NOMO-1 (cell line): Measurements from ENCODE around the gene ZC3H4.
A peak's percentile ranks its signal among the peaks of the same experiment; 100 is the strongest.
"Not testable (repeated sequence)": the region's sequence is repeated elsewhere in the genome, so short reads cannot be mapped to it uniquely, and the experiment has no call there.

ENCODE experiments used
- DNase-seq, 2 experiments: peaks; one replicate each; lab custom pipeline; 2025; ENCODE audit not compliant: unreplicated experiment in 2 of 2; lab: John Stamatoyannopoulos, UW

The ZC3H4 gene

DNA sequence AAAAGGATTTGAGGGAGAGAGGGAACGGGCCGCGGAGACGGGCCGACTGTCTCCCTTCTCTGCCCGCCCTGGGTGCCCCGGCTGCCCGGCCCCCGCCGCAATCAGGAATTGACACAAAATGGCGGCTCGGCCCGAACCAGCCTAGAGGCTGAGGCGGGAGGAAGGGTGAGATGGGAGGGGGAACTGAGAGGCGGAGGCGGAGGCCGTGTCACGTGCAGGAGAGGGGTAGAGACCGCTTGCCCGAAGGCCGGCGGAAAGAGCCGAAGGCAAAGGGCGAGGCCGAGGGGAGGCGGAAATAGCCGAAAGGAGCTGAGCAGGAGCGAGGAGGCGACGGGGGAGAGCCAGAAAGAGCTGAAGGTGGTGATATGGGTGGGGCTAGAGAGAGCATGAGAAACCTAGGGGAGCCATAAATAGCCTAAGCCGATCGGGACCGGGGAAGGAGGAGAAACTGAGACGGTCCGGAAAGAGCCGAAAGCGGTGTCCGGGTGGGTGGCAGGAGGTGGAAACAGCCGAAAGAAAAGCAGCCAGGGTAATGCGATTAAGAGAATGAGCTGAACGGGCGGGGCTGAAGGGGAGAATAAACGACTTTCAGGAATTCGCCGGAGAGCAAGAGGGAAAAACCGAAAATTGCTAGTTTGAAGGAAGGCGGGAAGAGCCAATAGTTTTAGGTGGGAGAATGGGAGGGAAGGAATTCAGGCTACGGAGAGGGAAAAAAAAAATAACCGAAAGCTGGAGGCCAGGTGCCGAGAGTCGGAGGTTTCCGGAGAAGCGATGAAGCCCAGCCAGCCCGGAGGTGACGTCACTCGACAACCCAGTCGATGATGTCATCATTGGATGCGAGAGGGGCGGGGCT is at the start of gene ZC3H4:
TSS of gene ZC3H4 (minus strand) at position 780 of the 853 bp plus-strand sequence. CDS start 1,192 bp downstream, outside the sequence.
- DNase-seq = peak; percentile 99

- DNase-seq = no peak
These were observed 48.4 kb upstream of the ZC3H4 start for GRCh38 chr19:47161876-47162489.

DNA sequence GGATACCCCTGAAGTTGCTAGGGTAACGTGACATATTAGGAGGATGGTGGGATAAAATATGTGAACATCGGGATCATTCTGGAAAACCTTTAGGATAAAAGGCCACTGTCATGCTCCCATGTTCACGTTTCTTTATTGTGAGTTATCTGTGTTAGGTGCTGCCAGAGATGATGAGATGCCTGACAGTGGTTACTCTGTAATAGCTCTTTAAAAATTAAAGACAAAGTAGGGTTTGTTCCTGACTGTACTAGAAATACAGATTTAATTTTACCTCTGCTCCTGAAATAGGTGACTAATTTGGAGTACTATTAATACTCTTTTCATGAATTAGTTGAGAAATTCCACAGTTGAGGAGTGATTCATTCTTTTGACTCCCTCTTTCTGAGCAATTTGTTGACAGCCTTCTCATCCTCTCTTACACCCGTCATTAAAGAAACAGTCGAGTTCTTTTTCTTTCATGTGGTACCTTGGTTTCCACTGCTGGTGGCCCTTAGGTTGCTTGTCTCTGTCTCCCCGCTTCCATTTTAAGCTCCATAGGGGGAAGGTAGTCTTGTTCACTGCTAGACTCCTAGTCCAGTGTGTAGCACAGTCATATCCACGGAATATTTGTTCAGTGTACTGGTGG is 45.4 kb upstream of the ZC3H4 start:
- DNase-seq = no peak

GRCh38 chr19:47158367-47158791 is 44.8 kb upstream of the ZC3H4 start:
- DNase-seq = no peak

DNA sequence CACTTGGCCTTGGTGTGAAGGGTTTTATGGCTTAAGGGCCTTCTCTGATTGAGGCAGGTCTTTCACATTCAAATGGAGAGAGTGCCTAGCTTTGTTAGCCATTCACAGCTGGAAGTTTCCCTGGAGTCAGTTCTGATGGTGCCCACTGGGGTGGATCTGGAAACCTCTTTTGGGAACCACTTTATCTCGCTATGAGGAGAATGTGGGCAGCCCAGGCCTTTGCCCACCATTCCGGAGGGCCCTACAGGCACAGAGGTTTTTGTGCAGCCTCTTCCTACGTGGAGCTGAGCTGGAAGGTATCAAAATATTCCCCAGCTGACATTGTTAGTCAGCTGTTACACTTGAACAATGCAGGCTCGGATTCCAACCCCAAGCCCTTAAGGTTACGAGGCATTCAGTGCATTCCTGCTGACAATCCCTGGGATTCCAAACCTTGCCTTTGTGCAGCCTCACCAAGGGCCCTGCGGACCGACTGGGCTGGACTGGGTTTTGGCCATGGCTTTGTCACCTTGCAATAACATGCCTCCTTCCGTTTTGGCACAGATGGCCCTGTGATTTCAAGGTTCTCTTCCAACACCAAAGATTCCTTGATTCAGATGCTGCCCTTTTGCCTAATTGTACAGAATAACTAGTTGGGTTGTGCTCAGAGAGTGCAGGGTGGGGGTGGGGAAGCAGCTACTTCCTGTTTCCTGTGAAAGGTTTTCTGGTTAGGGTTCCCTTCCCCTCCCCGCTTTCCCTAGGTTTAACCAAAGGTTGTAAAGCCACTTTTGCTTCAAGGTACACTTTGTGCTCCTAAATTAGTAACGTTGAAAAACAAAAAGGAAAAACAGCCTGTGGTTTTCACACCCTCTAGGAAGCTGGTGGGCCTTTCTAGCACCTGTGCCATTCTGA is 44.1 kb upstream of the ZC3H4 start:
- DNase-seq = peak; percentile 27 to 60

DNA sequence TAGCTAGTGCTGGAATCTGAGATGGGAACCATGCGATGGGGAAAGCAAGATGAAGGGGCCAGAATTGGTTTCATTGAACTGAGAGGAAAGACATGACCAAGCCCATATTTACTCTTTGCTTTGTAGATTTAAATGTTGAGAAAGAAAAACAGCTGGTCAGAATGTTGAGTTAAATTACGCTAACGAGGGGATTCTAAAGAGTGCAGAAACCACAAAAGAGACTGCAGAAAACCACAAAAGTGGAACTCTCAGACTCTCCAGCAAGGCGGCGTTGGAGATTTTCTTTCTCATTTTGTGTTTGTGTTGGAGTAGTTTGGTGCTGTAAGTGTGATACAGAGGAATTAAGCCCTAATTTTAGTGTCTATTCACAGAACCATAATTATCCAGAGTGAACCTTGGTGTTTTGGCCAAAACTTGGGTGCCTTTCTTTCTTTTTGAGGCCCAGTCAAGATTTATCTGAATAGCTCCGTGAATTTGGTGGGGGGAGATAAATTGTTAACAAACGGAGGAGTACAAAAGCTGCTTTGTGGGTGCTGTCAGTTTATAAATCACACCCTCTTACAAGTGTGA is 43.4 kb upstream of the ZC3H4 start:
- DNase-seq = peak; percentile 9 to 88

- DNase-seq = no peak
These were observed 41.6 kb upstream of the ZC3H4 start for GRCh38 chr19:47155148-47155547.

- DNase-seq = no peak
These were observed 39.7 kb upstream of the ZC3H4 start for GRCh38 chr19:47153266-47153665.

DNA sequence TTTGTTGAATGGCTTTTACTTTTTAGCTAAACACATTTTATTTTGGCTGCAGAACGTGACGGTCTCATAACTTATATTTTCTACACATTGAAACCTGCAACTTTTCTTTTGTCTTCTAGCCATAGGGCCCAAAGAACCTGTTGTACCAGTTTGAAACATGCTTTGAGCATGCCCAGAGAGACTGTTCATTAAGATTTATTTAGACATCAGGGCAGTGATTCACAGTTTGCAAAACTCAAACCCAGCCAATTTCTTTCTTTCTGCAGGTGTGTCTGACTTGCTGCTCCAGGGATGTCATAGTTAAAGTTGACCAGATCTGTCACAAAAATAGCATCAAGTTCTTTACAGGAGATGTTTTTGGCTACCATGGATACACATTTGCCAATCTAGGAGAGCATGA is 39.1 kb upstream of the ZC3H4 start:
- DNase-seq = no peak

GRCh38 chr19:47152205-47152604 is 38.6 kb upstream of the ZC3H4 start:
- no peak for DNase-seq

DNA sequence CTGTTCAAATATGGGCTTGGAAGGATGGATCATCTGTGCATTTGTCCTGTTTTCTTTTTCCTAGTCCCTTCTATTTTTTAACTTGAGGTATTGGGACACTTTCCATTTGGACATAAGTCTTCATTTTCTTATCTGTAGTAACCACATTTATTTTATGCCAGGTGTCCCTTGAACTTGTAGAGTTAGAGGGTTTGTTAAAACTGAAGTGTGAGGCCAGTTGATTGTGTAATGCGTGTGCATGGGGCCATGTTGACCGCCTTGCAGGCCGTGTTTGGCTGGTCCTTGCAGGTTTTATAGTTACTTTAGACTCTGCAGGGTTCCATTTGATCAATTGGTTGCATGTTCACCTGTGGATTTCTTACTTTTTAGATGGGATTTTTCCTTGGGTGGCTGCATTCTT is 38.1 kb upstream of the ZC3H4 start:
- no peak for DNase-seq

- DNase-seq = no peak
These were observed 33.3 kb upstream of the ZC3H4 start for GRCh38 chr19:47146920-47147319.

- DNase-seq = no peak
These were observed 32.3 kb upstream of the ZC3H4 start for GRCh38 chr19:47145639-47146486.

GRCh38 chr19:47144630-47145029 is 31.1 kb upstream of the ZC3H4 start:
- DNase-seq = no peak

DNA sequence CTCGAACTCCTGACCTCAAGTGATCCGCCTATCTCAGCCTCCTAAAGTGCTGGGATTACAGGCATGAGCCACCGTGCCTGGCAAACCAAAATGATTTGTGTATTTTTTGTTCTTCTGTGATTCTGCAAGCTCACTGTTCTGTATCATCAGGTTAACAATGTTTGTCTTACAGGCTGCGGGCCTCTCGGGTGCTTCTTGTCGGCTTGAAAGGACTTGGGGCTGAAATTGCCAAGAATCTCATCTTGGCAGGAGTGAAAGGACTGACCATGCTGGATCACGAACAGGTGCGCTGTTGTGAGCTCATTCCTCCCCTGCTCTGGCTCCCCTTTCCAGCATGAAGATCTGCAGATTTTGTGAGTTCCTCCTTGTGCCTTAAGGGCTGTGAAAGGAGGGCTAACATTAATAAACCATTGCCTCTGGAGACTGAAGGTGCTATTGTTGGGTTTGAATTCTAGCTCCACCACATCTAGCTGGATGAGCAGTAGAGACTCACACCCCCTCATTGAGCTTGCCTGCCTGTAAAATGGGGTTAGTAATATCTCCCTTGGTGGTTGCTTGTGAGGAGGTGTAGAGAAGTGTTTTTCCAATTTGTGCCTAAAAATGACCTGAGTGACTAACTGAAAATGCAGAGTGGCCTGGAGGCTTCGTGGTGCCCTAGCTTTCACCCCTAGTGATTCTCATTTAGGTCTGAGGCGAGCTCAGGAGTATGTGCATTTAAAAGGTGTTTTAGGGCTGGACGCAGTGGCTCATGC is 29.9 kb upstream of the ZC3H4 start:
- DNase-seq = no peak

GRCh38 chr19:47142779-47143178 is 29.2 kb upstream of the ZC3H4 start:
- DNase-seq = no peak

GRCh38 chr19:47141695-47142094 is 28.1 kb upstream of the ZC3H4 start:
- DNase-seq = no peak

- DNase-seq = not testable (repeated sequence)
These were observed 27.7 kb upstream of the ZC3H4 start for GRCh38 chr19:47141252-47141651.

GRCh38 chr19:47135156-47135555 is 21.6 kb upstream of the ZC3H4 start:
- DNase-seq = no peak
